D721Med (cell line): ENCODE results near the gene TEX19.

ENCODE experiments used
- DNase-seq: peaks from one replicate; pipeline ENCODE4 v3.0.0; 2011; ENCODE audit warnings: low spot score; ENCODE audit not compliant: insufficient read length
- FAIRE-seq: peaks from 2 replicates; lab custom pipeline; 2011; peaks lifted over from hg19 to GRCh38; lab: Jason Lieb, UNC
- CTCF ChIP-seq: IDR thresholded peaks from 2 replicates; pipeline ENCODE4 v1.5.1; 2012; ENCODE audit warnings: mild to moderate bottlenecking, control low read depth; ENCODE audit not compliant: insufficient read depth; ENCODE audit errors: missing control alignments

Gene TEX19

GRCh38 chr17:82329683-82330321 is 29.2 kb upstream of the TEX19 start:
- no peak for FAIRE-seq
- TF ChIP-seq CTCF, result no peak
- DNase-seq, result no peak

- no peak for DNase-seq
- no peak for TF ChIP-seq CTCF
- FAIRE-seq, result no peak
Observed at GRCh38 chr17:82330322-82331239, 28.5 kb upstream of the TEX19 start.

GRCh38 chr17:82331345-82331939 is 27.6 kb upstream of the TEX19 start:
- no peak for TF ChIP-seq CTCF
- FAIRE-seq (no peak), DNase-seq (no peak)

GRCh38 chr17:82332669-82333278 is 26.3 kb upstream of the TEX19 start:
- TF ChIP-seq CTCF, result no peak
- no peak for FAIRE-seq

GRCh38 chr17:82333279-82334171 is 25.5 kb upstream of the TEX19 start, which contains the start of gene SECTM1:
SECTM1 (minus strand) TSS chr17:82333766; CDS start chr17:82327240, 6,526 bp downstream.
- TF ChIP-seq CTCF, result no peak
- no peak for DNase-seq
- no peak for FAIRE-seq

More at GRCh38 chr17:82332669-82333278, 26.3 kb upstream of the TEX19 start:
- DNase-seq, result no peak

GRCh38 chr17:82334204-82334621 is 24.8 kb upstream of the TEX19 start:
- TF ChIP-seq CTCF, result no peak
- no peak for DNase-seq
- FAIRE-seq, result no peak
